Measurements from ENCODE around the gene TEX44.

Gene TEX44

GRCh38 chr2:231548752-231549151 lies 43.9 kb upstream of the TEX44 start:
- H3K4me1 ChIP-seq (ENCODE audit: control insufficient read depth, insufficient read depth, low read length) = no peaks in the 10 kb centered on the region
- POLR2A ChIA-PET = interaction anchor here (1.2 kb wide), 1 partner anchor 84 kb away, joined by 3 read pairs; the partner anchor contains the start of gene NCL
- CTCF ChIA-PET = interaction anchor here (1.0 kb wide), 1 partner anchor 14 kb away, joined by 4 read pairs; no protein-coding TSS in a partner anchor
- no peaks in the 10 kb centered on the region for H3K9me3 ChIP-seq (ENCODE audit: control insufficient read depth, insufficient read depth, low read depth, low read length)
- TF ChIP-seq ZNF2 (tag by site-specific recombination; IDR thresholded peaks at IDR 0.05) = no peak
- no peak for TF ChIP-seq ZNF362 (tag by site-specific recombination; IDR thresholded peaks at IDR 0.05)
- TF ChIP-seq ZNF623 (tag by site-specific recombination; IDR thresholded peaks at IDR 0.05) = peak; percentile 83
- TF ChIP-seq SCRT2 (tag by site-specific recombination; IDR thresholded peaks at IDR 0.05) = no peak
- H3K27ac ChIP-seq (ENCODE audit: extremely low read depth, low read depth, low read length) = no peak overlapping the region
- H3K36me3 ChIP-seq (ENCODE audit: control insufficient read depth in 2 of 2, insufficient read depth in 1 of 2, low read length in 2 of 2) = no peaks in the 10 kb centered on the region
- H3K4me3 ChIP-seq (ENCODE audit: low read depth, low read length) = no peak overlapping the region

GRCh38 chr2:231549446-231550239 lies 43.0 kb upstream of the TEX44 start:
- Histone ChIP-seq H3K4me3 (ENCODE audit: low read depth, low read length) (no peak overlapping the region), H3K4me1 (ENCODE audit: control insufficient read depth, insufficient read depth, low read length) (no peaks in the 10 kb centered on the region), H3K27ac (ENCODE audit: extremely low read depth, low read depth, low read length) (no peak overlapping the region), H3K36me3 (ENCODE audit: control insufficient read depth in 2 of 2, insufficient read depth in 1 of 2, low read length in 2 of 2) (no peaks in the 10 kb centered on the region), H3K9me3 (ENCODE audit: control insufficient read depth, insufficient read depth, low read depth, low read length) (no peaks in the 10 kb centered on the region)
- POLR2A ChIA-PET = interaction anchor here (1.2 kb wide), 1 partner anchor 85 kb away, joined by 3 read pairs; the partner anchor contains the start of gene NCL
- CTCF ChIA-PET = interaction anchor here (1.0 to 1.2 kb wide), 2 partner anchors 14 to 32 kb away, joined by 3 to 4 read pairs; no protein-coding TSS in a partner anchor
- no peak for TF ChIP-seq ZNF473 (tag by site-specific recombination; IDR thresholded peaks at IDR 0.05)
- TF ChIP-seq ZNF19 (tag by site-specific recombination; IDR thresholded peaks at IDR 0.05; ENCODE audit: low read depth) = no peak
- no peak for TF ChIP-seq ZNF169 (tag by site-specific recombination; IDR thresholded peaks at IDR 0.05)
- TF ChIP-seq ZSCAN5A (tag by site-specific recombination; IDR thresholded peaks at IDR 0.05) = no peak
- no peak for TF ChIP-seq ZNF423 (tag by site-specific recombination; IDR thresholded peaks at IDR 0.05)
- no peak for TF ChIP-seq ZNF645 (tag by site-specific recombination; IDR thresholded peaks at IDR 0.05)
- TF ChIP-seq SP2 (tag by site-specific recombination; IDR thresholded peaks at IDR 0.05) = no peak

- Histone ChIP-seq H3K9me3 (ENCODE audit: control insufficient read depth, insufficient read depth, low read depth, low read length) (no peaks in the 10 kb centered on the region), H3K36me3 (ENCODE audit: control insufficient read depth in 2 of 2, insufficient read depth in 1 of 2, low read length in 2 of 2) (no peaks in the 10 kb centered on the region), H3K27ac (ENCODE audit: extremely low read depth, low read depth, low read length) (no peak overlapping the region), H3K4me1 (ENCODE audit: control insufficient read depth, insufficient read depth, low read length) (no peaks in the 10 kb centered on the region), H3K4me3 (ENCODE audit: low read depth, low read length) (no peak overlapping the region)
- TF ChIP-seq ZNF404 (tag by site-specific recombination; IDR thresholded peaks at IDR 0.05) (no peak), ZNF664 (tag by site-specific recombination; IDR thresholded peaks at IDR 0.05) (0 out of 2 replicates have a peak, but pooled peaks have one; percentile 26), ZNF280D (tag by site-specific recombination; IDR thresholded peaks at IDR 0.05) (peak; percentile 94), SETDB1 (IDR thresholded peaks at IDR 0.05; ENCODE audit: insufficient read length, low read length) (peak; percentile 89), ZNF26 (tag by site-specific recombination; IDR thresholded peaks at IDR 0.05) (no peak), TRIM28 (IDR thresholded peaks at IDR 0.05; ENCODE audit: borderline replicate concordance, low read length) (peak; percentile 58; the same call in 1 of the 2 replicates), ZNF580 (tag by site-specific recombination; IDR thresholded peaks at IDR 0.05) (0 out of 2 replicates have a peak, but pooled peaks have one; percentile 54)
- ChIA-PET POLR2A (interaction anchor here (0.7 kb wide), 1 partner anchor 111 kb away, joined by 3 read pairs; no protein-coding TSS in a partner anchor), CTCF (interaction anchor here (0.6 to 1.4 kb wide), 10 partner anchors 11 to 958 kb away, joined by 3 to 8 read pairs (median 4); partner anchors contain the start of gene NMUR1)
Observed at GRCh38 chr2:231552752-231553151, 39.9 kb upstream of the TEX44 start.
